Stimulated activated CD4-positive, alpha-beta T cell treated with anti-CD3 and anti-CD28 coated beads, TNF-alpha, amount 100 ng/mL, for 24 hours (primary cell): Measurements from ENCODE around the gene PLCB1.

Source experiments
- DNase-seq, 3 experiments: peaks; one replicate each; pipeline ENCODE4 v3.0.0-alpha.2; 2020; ENCODE audit warnings: low read depth in 3 of 3

The PLCB1 gene

DNA sequence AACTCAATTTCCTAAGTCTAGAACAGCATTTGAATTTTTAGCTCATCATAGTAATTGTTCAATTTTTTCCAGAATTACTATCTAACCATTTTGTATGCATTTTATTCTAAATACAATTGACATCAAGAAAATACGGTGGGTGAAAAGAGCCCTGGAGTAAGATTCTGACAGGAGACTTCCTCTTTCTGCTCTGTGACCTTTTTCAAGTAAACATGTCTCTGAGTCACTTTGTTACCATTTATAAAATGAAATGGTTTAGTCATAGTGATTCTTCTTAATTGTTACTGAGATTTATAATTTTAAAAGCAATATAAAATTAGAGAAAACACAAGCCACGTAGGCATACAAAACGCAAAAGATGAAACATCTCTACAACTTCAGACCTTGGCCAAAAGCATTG lies 80.2 kb downstream of the PLCB1 start:
- DNase-seq: no peak

DNA sequence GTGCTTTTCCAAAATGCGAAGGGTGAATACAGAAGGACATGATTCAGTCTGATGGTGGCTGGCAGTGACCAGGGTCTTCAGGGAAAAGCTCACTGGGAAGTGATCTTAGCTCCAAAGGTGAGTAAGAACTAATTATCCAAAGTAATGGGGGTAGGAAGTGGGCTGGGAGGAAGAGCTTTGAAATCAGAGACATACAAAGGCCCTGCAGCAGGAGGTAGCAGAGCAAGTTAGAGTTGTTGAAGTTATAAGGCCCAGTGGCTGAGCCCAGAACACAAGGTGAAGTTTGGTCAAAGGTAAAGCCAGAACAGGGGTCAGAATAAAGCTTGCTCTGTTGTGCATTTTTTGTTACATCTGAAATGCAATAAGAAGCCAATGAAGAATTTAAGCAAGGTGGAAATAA lies 81.2 kb downstream of the PLCB1 start:
- no peak for DNase-seq

DNA sequence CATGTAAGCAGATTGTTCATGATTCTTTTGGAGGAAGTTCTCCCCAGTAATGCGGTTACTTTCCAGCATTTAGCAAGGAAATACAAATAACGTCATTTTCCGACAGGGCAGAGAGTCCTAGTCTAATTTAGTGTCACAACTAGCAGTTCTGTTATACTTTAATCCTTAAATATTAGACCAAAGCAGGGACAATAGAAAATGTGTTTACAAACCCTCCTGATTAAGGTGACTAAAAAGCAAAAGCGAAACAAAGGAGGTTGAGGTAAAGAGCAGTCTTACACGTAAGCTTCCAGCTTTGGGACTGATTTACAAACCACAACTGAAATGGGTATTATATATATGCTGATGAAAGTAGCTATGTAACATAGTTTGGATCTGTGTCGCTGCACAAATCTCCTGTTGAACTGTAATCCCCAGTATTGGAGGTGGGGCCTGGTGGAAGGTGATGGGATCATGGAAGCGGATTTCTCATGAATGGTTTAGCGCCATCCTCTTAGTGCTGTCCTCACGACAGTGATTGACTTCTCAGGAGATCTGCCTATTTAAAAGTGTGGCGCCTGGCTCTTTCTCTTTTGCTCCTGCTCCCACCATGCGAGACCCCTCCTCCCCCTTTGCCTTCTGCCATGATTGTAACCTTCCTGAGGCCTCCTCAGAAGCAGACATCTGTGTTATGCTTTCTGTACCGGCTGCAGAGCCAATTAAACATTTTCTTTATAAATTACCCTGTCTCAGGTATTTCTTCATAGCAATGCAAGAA lies 81.9 kb downstream of the PLCB1 start:
- DNase-seq: no peak

DNA sequence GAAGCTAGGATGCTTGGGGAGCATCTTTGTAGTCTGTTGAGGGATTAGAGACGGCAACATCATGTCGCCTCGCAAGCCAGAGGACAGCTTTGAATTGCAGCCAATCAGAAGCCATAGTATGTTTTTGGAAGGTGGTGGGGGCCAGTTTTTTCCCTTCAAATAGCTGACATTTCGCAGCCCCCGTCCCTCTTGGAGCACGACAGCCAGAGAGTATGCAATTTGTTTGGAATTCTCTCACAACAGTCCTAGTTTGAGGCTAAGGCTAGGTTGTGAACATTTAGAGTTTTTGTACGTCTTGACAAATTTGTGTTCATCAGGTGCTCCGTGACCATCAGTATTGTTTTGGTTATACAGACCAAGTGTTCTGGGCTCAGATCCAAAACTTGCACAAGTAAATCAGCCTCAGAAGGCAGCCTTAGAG lies 83.3 kb downstream of the PLCB1 start:
- no peak for DNase-seq

DNA sequence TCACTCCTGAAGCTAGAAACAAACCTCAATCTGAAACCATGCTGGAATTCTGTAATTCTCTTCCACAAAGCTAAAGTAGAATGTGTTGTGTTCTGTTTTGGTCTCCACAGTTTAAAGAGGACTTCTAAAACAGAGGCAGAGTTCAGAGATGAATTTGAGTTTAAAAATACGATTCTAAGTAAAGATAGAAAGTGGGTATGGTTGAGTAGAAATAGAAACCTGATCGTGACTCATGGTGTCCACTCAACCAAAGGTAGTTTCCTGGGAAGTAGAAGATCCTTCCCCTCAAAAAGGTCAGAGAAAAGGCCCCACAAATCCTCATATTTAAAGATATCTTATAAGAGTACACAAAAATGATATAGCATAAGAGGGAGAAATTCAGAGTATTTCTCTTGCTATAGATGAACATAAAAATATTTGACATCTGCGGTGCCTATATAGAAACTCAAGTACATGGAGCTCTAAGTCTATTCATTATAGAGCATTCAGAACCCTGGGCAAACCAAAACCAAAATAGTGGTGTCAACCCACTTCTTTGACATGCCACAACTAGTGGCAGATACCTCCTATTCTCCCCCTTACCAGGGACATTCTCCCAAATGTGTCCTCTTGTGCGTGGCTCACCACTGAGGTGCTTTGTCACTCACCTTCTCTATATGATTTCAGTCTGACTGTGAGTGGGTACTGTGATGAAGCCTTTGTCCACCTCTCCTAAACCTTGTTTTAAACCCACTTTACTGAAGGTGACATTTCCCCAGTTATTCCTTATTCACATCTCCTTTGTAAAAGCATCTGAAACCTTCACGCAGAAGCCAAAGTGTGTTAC lies 84.5 kb downstream of the PLCB1 start:
- DNase-seq: no peak

DNA sequence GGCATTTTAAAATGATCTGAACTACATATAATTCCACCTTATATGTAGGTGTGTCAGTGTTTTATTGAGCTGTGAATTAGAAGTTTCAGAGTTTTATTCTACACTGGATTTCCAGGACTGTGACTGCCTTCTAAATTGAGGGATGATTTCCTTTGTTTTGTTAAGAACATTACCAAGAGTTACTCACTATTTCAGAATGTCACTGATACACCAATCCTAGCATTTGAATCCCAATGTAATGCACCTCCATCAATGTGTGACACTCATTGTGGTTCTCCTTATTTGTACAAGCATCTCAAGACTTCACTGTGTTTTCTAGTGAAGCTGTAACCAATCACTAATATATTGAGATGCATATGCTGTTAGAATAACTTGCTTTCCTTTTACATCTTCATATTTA lies 86.8 kb downstream of the PLCB1 start:
- no peak for DNase-seq

DNA sequence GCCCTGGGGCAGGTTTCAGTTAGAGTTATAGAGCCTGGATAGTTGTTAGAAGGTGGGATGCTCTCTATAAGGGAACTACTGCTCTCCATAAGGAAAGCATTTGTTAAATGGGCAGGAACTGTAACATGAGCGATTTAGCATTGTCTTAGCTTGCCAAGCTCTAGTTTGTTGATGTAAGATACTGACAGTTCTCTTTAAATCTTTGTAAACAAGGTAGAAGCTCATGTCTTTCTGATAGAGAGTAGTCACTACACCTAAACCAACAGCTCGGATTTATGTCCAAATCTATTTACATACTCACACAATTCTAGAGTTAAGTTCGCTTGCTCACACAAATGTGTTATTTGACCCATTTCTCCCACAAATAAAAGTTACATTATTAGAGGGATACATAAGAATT lies 87.3 kb downstream of the PLCB1 start:
- no peak for DNase-seq

DNA sequence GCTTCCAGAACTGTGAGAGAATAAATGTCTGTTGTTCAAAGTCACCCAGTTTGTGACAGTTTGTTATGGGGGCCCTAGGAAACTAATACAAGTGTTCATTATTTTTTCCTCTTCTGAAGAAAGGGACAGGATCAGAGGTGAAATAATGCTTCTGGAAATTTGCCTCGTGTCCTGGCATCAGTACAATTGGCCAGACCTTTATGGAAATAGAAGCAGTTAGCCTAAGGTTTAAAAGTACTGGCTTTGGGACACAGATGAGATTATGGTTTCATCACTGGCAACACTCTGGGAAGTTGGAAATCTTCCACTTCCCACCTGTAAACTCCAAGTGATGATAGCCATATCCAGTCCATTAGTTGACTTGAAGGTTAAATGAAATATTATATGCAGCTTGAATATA lies 88.7 kb downstream of the PLCB1 start:
- DNase-seq: no peak

DNA sequence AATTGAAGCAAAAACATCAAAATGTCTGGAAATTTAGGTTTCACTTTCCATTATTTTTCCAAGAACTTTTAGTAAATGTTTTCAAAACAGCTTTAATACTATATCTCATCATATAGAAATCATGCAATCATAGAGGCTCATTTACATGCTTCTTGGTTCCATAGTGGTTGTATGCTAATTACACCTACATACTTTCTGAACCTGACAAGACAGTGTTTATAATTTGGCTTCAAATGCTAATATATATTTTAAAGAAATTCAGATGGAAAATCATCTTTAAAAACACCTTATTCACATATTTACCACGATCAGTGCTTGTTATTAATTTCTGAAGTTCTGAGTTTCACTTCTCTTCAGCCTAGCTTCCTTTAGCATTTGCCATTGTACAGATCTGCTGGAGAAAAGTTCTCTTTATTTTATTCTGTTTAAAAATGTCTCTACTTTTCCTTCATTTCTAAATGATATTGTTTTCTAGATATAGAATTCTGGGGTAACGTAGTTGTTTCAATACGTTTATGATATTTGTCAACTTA lies 89.9 kb downstream of the PLCB1 start:
- DNase-seq: no peak

DNA sequence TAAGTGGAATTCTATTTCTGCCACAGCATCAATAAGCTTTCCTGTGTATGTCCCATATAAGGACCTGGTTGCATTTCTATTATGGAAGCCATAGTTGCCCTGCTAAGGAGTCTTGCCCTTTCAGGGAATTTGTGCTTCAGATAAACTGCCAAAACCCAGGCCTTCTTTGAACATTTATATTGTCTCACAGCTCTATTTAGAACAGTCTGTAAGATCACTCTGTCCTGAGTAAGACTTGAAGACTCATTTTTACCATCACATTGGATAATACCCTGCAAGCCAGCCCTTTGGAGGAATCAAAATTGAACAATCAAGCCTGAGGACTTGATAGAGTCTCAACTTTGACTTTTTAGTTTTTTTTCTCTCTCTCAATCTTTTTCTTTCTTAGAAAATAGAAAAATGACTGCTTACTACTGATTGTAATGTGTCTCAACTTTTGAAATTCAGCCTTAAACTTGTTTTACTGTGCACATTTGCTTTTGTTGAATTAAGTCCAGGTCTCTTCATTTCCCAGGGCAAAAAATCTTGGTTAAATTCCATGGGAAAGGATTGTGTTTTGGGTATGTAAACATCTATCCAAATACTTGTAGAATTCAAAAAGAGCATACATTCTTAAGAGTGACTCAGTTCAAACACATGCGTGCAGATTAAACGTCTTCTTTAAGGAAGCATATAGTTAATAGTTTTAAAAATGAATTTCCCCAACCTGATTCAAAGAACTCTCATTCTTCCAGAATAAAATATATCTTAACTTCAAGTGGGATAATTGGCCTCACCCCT lies 91.2 kb downstream of the PLCB1 start:
- DNase-seq: no peak

DNA sequence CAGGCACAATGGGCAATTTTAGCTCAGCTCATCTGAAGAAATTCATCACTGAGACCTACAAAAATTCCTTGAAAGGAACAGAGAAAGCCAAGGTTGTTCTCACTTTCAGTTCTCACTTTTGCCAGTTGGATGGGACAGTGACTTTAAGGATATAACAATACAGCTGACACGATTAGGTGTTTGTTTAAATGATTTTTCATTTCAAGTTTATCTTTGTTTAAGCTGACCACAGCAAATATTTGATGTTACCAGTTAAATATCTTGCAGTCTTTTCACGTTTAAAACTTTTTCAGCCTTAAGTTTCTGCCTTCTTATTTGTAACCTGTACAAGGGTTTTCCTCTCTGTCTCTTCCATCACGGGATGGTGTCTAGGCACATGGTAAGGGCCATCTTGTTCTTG lies 93.6 kb downstream of the PLCB1 start:
- DNase-seq: no peak

DNA sequence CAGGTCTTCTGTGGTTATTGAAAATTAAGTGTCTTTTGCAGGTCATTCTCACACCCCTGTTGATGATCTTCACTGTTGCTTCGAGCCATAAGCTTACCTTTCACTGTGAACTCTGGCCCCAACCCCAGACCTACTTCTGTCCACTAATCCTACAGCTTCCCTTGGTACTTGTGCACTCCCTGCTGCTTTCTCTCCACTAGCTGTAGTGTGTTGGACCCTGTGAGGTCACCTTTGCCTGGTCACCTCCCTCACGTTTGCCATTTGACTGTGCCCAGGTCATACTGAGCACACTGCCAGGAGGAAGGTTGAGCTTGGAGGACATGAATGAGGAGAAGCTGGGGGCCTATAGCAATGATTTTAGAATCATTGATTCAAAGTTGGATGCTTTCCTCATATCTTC lies 94.0 kb downstream of the PLCB1 start:
- no peak for DNase-seq

DNA sequence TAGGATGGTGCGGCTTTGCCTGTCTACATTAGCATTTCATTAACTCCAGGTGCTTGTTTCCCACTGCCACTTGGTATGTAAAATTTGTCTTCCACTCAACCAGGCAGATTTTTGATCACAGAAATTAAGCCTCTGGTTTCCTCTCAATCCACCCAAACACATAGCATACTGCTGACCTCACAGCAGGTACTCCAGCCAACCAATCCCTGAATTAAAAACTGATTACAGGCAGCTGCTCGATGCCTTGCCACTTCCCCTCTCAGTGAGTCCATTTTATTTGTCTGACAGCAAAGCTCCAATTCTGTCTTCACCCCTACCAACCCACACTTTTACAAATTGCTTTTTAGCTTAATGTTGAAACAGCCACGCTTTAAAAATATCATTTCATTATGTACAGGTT lies 95.2 kb downstream of the PLCB1 start:
- no peak for DNase-seq

DNA sequence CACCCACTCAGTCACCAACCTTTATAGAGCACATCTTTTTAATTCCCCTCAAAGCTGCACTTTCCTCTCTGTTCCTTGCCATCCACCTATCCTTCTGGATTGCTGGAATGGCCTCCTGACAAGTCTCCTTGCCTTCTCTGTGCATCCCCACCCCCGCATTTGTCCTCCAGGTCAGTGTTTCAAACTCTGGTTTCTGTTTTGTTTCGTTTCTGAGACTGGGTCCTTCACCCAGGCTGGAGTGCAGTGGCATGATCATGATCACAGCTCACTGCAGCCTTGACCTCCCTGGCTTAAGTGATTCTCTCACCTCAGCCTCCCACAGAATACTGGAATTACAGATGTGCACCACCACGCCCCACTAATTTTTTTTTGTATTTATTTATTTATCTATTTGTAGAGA lies 96.2 kb downstream of the PLCB1 start:
- no peak for DNase-seq

DNA sequence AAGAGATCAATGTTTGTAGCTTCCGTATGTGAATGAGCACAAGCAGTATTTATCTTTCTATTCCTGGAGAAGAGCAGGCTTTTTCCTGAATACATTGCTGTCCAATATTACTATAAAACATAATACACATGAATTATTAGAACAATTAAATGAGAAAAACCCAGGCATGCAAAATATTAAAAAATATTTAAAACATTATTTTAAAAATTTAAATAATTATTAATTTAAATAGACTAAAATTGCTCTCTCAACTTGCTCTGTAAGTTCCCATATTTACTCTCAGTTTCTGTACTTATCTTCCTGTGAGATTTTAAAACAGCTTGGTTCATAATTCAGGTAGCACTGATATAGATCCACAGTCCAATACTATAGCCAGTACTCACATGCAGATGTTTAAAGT lies 97.0 kb downstream of the PLCB1 start:
- DNase-seq: no peak

DNA sequence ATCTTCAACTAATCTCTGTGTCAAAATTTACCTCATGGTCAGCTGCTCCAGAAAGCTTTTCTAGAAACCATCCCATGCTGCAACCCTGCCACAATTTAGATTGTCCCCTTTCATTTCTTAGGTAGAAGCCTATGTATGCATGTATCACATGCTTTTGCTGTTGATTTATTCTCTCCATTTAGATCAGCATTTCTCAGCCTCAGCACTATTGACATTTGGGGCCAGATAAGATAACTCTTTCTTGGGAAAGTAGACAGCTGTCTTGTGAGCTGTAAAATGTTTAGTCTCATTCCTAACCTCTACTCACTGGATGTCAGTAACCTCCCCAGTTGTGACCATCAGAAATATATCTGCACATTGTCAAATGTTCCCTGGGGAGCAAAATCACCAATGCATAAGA lies 99.0 kb downstream of the PLCB1 start:
- no peak for DNase-seq

DNA sequence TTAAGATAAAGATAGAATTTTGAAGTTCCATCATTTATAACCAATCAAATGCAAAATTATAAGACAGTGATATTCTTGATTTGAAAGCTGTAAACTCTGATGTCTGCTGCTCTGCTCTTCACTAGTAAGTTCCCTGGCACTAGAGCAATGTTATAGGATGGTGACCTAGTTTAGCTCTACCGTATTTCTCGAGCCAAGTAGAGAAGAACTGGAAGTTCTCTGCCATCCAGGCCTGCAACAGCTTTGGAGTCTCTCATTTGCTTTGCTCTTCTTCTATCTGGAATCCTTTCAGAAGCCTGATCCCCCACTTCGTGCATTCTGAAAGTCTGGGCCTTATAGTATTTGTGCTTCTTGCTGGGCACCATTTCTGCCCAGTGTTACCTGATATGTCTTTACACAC lies 100.3 kb downstream of the PLCB1 start:
- DNase-seq: no peak

DNA sequence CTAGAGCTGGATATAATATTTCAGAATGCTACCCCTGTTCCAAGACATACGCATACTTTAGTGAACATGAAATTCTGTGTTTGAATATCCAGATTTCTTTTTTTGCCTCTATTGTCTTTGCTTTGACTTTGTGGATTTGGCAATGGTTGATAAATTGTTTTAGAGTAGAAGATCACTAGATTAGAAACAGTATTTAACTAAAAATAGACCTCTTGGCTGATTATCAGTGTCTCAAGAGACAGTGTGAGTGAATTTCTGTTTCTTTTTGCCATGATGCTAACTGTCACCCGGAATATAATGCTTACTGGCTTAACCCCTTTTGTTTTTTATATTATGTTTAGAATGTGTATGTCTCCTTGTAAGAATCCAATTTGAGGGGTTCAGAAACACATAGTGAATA lies 102.5 kb downstream of the PLCB1 start:
- no peak for DNase-seq

DNA sequence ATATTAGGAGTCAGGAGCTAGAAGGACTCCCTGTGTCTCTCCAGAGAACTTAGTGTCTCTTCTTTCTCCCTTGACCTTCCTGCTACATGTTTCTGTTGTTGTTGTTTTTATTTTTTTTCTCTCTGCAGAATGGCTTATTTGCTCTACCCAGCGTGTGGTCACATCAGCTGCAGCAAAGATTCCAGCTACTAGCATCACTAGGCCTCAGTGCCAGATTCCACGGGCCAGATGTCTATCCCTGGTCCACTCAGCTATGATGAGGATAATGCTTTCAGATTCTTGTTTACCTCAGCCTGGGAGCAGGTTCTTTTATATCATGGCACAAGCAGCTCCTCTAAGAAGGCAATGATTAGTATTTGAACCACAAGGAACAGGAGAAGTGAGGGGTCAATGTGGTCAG lies 110.0 kb downstream of the PLCB1 start:
- DNase-seq: no peak

DNA sequence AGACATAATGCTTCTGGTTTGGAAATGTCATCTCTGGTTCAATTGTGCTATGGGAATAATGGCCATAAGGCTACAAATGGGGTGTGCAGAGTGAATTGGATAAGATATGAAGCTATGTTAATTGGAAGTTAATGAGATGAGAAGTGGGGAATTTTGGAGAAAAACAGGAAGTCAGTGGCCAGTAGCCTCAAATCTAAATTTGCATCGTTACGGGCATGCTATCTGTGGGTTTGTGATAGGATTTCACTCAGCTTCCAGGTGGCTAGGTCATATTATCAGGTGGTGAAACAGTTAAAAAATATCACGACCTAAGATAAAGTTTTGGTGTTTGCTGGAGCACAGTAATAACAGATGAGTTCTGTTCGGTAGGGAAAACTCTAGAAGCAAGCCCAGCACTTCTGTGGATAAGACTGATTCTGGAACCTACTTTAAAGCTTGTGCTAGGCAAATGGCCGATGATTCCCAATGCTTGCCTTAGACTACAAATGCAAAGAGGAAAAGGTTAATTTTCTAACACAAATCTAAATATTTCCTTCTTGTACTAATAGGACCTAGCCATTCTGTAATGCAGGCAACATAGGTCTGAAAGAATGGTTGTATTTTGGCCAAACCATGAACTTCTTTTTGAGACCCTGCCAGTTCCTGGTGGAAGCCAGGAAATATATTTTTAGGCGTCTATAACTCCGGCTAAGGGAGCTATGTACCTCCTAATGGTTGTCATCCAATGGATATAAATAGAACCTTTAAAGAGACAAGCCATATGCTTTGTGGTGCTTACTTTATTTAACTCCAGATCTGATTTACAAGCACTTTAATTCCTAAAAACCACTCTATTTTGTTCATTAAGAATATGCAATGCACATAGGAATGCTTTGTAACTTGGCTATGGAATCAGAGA lies 111.0 kb downstream of the PLCB1 start:
- no peak for DNase-seq

DNA sequence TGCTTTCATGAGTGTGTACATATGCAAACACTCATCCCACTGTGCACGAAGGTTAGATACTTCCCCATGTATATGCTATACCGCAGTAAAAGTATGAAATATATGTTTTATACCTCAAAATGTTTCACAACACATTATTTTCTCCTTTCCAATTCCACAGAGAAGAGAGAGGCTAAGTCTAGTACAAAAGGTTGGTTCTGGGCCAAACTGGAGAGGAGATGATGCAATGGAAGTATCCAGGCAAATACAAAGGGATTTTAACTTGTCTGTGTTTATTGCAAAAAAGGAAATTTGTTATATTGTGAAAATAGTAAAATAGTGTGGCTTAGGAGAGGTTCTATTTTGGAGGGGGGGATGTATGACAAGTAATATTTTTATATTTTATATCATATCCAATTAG lies 112.6 kb downstream of the PLCB1 start:
- no peak for DNase-seq
